Measurements from ENCODE around the gene PDGFC. TPM values are rescaled to one million over a fixed set of nuclear protein-coding genes. Genes with fewer than 3 reads are reported as not detected.

PDGFC gene
- total RNA-seq, 1 experiment from 2014 or later: 9.8 TPM

DNA sequence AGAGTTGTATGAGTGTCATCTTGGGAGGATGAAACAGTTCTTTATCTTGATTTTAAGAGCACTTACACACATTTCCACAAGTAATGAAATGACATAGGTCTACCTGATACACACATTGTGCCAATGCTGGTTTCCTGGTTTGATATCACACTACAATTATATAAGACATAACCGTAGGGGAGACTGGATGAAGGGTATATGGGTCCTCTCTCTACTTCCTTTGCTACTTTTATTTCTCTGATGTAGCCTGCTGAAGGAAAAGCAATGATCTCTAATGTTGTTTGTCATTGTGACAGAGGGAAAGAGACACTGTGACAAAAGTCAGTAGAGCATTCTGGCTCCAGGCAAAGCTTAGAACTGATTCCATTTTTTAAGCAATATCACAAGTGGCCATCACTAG lies 238.0 kb downstream of the PDGFC start (continued):
- TF ChIP-seq POLR2A (IDR thresholded peaks at IDR 0.05; ENCODE audit: borderline replicate concordance, extremely low read depth, insufficient read depth, insufficient read length) (no peak), JUND (IDR thresholded peaks at IDR 0.05) (no peak), SRF (IDR thresholded peaks at IDR 0.05; ENCODE audit: low read depth) (no peak), ZFX (IDR thresholded peaks at IDR 0.05) (no peak)
- TF ChIP-seq, protein P1, sequence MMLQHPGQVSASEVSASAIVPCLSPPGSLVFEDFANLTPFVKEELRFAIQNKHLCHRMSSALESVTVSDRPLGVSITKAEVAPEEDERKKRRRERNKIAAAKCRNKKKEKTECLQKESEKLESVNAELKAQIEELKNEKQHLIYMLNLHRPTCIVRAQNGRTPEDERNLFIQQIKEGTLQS (IDR thresholded peaks at IDR 0.05): no peak
- TF ChIP-seq, protein P2, sequence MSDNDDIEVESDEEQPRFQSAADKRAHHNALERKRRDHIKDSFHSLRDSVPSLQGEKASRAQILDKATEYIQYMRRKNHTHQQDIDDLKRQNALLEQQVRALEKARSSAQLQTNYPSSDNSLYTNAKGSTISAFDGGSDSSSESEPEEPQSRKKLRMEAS (IDR thresholded peaks at IDR 0.05): no peak

DNA sequence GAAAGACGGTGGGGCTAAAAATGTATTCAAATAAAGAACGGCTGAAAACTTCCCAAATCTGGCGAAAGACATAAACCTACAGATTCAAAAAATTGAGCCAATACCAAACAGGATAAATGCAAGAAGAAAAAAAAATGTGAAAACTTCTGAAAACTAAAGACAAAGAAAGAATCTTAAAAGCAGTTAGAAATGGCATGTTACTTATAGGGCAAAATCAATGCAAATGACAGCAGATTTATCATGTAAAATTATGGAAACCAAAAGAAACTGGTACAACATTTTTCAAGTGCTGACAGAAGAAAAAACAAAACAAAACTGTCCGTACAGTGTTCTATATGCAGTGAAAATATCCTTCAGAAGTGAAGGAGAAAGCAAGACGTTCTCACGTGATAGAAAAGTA lies 239.0 kb downstream of the PDGFC start:
- Histone ChIP-seq H3K9me2 (ENCODE audit: insufficient read depth) (no peaks in the 10 kb centered on the region), H3K27me3 (ENCODE audit: insufficient read depth, low read length) (no peaks in the 10 kb centered on the region), H3K9ac (ENCODE audit: low read length) (no peak overlapping the region), H3K4me1 (ENCODE audit: control insufficient read depth in 1 of 2, insufficient read depth in 2 of 2, low read length in 2 of 2) (no peaks in the 10 kb centered on the region), H2AFZ (ENCODE audit: low read depth, low read length, poor library complexity, severe bottlenecking) (peak overlapping the region; percentile 4), H3K79me2 (ENCODE audit: insufficient read depth, low read length) (no peaks in the 10 kb centered on the region), H3K4me2 (ENCODE audit: low read length) (no peak overlapping the region), H3K27ac (ENCODE audit: low read depth, low read length) (no peak overlapping the region), H3K4me3 (replicated peaks in 1 of 2; ENCODE audit: low read depth in 1 of 2, low read length in 2 of 2) (no peak overlapping the region), H3K9me3 (ENCODE audit: control insufficient read depth in 1 of 2, insufficient read depth in 1 of 2, low read depth in 1 of 2, low read length in 2 of 2) (peaks cover 6 to 15% of the 10 kb centered on the region in 2 experiments), H4K20me1 (ENCODE audit: insufficient read depth) (no peaks in the 10 kb centered on the region), H3K36me3 (ENCODE audit: control insufficient read depth in 1 of 2, insufficient read depth in 2 of 2, low read length in 2 of 2) (no peaks in the 10 kb centered on the region)
- ATAC-seq (no peak), DNase-seq (ENCODE audit: low read depth, low spot score) (no peak)
- ChIA-PET CTCF (no interaction called here), POLR2A (no interaction called here), RAD21 (ENCODE audit: low non-redundant PET in 1 of 2, low total read pairs in 2 of 2, uncharacterized antibody in 2 of 2, unreplicated experiment in 2 of 2) (no interaction called here)
- peak; percentile 73; the same call in 1 of the 2 replicates for TF ChIP-seq CBX3 (IDR thresholded peaks at IDR 0.05; ENCODE audit: low read depth)
- TF ChIP-seq POLR2AphosphoS5 (IDR thresholded peaks at IDR 0.05; ENCODE audit: low read depth, low read length): no peak
- intact Hi-C loops (cut with micrococcal nuclease): no loop called here
- BruUV-seq (replicated peaks): no TSS peak

DNA sequence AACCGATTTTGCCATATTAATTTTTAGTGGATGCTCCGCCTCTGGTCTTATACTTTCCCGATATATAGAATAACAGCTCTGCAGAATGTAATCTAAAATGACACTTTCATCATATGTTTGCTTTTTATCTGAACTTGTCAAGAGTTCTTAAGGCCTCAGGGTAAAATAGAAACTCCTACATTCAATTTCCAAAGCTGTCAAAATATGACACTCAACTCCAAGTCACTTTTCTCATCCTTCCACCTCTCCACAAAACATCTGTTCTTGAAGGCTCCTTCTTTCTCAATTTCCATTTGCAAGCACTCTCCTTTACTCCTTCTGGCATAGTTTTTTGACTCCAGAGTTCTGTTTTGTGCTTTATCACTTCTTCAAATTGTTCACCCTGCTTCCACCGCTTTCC lies 242.2 kb downstream of the PDGFC start:
- Histone ChIP-seq H3K36me3 (ENCODE audit: control insufficient read depth in 1 of 2, insufficient read depth in 2 of 2, low read length in 2 of 2) (no peaks in the 10 kb centered on the region), H3K79me2 (ENCODE audit: insufficient read depth, low read length) (no peaks in the 10 kb centered on the region), H3K9me3 (ENCODE audit: control insufficient read depth in 1 of 2, insufficient read depth in 1 of 2, low read depth in 1 of 2, low read length in 2 of 2) (peaks cover 8 to 15% of the 10 kb centered on the region in 2 experiments), H3K27ac (ENCODE audit: low read depth, low read length) (no peak overlapping the region), H4K20me1 (ENCODE audit: insufficient read depth) (no peaks in the 10 kb centered on the region), H3K4me1 (ENCODE audit: control insufficient read depth in 1 of 2, insufficient read depth in 2 of 2, low read length in 2 of 2) (no peaks in the 10 kb centered on the region), H3K4me2 (ENCODE audit: low read length) (no peak overlapping the region), H3K9me2 (ENCODE audit: insufficient read depth) (no peaks in the 10 kb centered on the region), H2AFZ (ENCODE audit: low read depth, low read length, poor library complexity, severe bottlenecking) (no peak overlapping the region), H3K4me3 (replicated peaks in 1 of 2; ENCODE audit: low read depth in 1 of 2, low read length in 2 of 2) (no peak overlapping the region), H3K9ac (ENCODE audit: low read length) (no peak overlapping the region), H3K27me3 (ENCODE audit: insufficient read depth, low read length) (no peaks in the 10 kb centered on the region)
- ATAC-seq (no peak), DNase-seq (ENCODE audit: low read depth, low spot score) (no peak)
- ChIA-PET POLR2A (no interaction called here), RAD21 (ENCODE audit: low non-redundant PET in 1 of 2, low total read pairs in 2 of 2, uncharacterized antibody in 2 of 2, unreplicated experiment in 2 of 2) (no interaction called here), CTCF (no interaction called here)
- no TSS peak for BruUV-seq (replicated peaks)
- intact Hi-C loops (cut with micrococcal nuclease): no loop called here
- TF ChIP-seq, protein P3, sequence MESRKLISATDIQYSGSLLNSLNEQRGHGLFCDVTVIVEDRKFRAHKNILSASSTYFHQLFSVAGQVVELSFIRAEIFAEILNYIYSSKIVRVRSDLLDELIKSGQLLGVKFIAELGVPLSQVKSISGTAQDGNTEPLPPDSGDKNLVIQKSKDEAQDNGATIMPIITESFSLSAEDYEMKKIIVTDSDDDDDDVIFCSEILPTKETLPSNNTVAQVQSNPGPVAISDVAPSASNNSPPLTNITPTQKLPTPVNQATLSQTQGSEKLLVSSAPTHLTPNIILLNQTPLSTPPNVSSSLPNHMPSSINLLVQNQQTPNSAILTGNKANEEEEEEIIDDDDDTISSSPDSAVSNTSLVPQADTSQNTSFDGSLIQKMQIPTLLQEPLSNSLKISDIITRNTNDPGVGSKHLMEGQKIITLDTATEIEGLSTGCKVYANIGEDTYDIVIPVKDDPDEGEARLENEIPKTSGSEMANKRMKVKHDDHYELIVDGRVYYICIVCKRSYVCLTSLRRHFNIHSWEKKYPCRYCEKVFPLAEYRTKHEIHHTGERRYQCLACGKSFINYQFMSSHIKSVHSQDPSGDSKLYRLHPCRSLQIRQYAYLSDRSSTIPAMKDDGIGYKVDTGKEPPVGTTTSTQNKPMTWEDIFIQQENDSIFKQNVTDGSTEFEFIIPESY (IDR thresholded peaks at IDR 0.05; ENCODE audit: extremely low read depth, insufficient replicate concordance, low read length): no peak
- TF ChIP-seq ZFX (IDR thresholded peaks at IDR 0.05): no peak
- TF ChIP-seq RAD21 (IDR thresholded peaks at IDR 0.05; ENCODE audit: low read depth): no peak
- no peak for TF ChIP-seq TCF7L2 (IDR thresholded peaks at IDR 0.05; ENCODE audit: borderline replicate concordance, extremely low read depth, insufficient read depth, insufficient read length)
- TF ChIP-seq ELF1 (IDR thresholded peaks at IDR 0.05; ENCODE audit: borderline replicate concordance, low read depth): no peak
- no peak for TF ChIP-seq POLR2AphosphoS5 (IDR thresholded peaks at IDR 0.05; ENCODE audit: low read depth, low read length)
- TF ChIP-seq FOSL1 (IDR thresholded peaks at IDR 0.05; ENCODE audit: low read depth): no peak
- no peak for TF ChIP-seq CBX3 (IDR thresholded peaks at IDR 0.05; ENCODE audit: low read depth)
